Neural progenitor cell (in vitro differentiated cells): Measurements from ENCODE around the gene SLC22A5.

Experiments
- EZH2 ChIP-seq: fragments of 200-600 bp; sonication (generic); IDR thresholded peaks from 2 replicates; pipeline ENCODE4 v1.6.1; 2017; ENCODE audit warnings: antibody characterized with exemption, mild to moderate bottlenecking, moderate library complexity
- TF ChIP-seq, protein P1 (sequence below): fragments of 200-600 bp; sonication (generic); IDR thresholded peaks from 2 replicates; pipeline ENCODE4 v1.5.1; 2017; ENCODE audit warnings: antibody characterized with exemption, mild to moderate bottlenecking

DNA sequence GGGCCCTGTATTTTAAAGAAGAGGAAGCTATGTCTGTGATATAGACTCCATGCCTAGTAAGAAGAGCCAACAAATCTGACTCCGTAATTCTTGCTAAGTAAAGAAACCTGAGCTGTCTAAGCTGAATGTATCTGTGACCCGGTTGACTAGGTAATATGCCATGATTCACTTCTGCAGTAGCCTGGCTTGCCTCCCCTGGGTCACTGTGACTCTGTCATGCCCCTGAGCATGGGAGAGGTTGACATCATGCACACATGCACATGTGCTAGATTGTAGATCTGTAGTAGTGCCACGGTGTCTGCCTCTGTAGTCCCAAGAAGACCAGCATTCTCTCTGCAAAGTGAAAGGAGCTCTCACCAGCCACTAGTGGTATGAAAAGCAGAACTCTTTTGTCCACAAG is 9.1 kb downstream of the SLC22A5 start:
- TF ChIP-seq, protein P1, sequence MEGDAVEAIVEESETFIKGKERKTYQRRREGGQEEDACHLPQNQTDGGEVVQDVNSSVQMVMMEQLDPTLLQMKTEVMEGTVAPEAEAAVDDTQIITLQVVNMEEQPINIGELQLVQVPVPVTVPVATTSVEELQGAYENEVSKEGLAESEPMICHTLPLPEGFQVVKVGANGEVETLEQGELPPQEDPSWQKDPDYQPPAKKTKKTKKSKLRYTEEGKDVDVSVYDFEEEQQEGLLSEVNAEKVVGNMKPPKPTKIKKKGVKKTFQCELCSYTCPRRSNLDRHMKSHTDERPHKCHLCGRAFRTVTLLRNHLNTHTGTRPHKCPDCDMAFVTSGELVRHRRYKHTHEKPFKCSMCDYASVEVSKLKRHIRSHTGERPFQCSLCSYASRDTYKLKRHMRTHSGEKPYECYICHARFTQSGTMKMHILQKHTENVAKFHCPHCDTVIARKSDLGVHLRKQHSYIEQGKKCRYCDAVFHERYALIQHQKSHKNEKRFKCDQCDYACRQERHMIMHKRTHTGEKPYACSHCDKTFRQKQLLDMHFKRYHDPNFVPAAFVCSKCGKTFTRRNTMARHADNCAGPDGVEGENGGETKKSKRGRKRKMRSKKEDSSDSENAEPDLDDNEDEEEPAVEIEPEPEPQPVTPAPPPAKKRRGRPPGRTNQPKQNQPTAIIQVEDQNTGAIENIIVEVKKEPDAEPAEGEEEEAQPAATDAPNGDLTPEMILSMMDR, result no peak
- TF ChIP-seq EZH2, result no peak
